IMR-90 (cell line): ENCODE results near the gene ZNF423. TPM values are rescaled to one million over a fixed set of nuclear protein-coding genes. Genes with fewer than 3 reads are reported as not detected.

Experiments used
- ATAC-seq: fragments of 200-7000 bp; cut with Tn5 transposase; 2 replicates; pipeline ENCODE4 v1.9.1; 2020; ENCODE audit warnings: low read depth, mild to moderate bottlenecking, moderate library complexity
- BruUV-seq: library from RNA; stranded (reverse); fragments of 400-500 nt; replicated peaks from 2 replicates; lab custom pipeline; 2021; lab: Mats Ljungman, UMichigan
- CTCF ChIA-PET: fragments of 300-600 bp; formaldehyde crosslinking; extraction: SDS; loops from one replicate; lab custom pipeline; 2021; ENCODE audit warnings: antibody characterized with exemption; lab: Yijun Ruan, JAX
- POLR2A ChIA-PET: fragments of 300-600 bp; sonication (Branson Sonifier 250); formaldehyde crosslinking; loops from one replicate; lab custom pipeline; 2022; ENCODE audit warnings: antibody characterized with exemption; ENCODE audit not compliant: unreplicated experiment; lab: Charles Lee
- DNase-seq: peaks from one replicate; pipeline ENCODE4 v3.0.0; 2013
- H2AFZ ChIP-seq: replicated peaks from 2 replicates; pipeline ENCODE3; 2013; ENCODE audit warnings: low read length, mild to moderate bottlenecking; ENCODE audit not compliant: poor library complexity
- H2AK5ac ChIP-seq: 2 replicates; pipeline ENCODE4 v1.6.1; 2013; ENCODE audit warnings: low read depth, low read length, inconsistent platforms
- H2AK9ac ChIP-seq: replicated peaks from 2 replicates; pipeline ENCODE3; 2013; ENCODE audit warnings: mild to moderate bottlenecking, low read depth, low read length, moderate library complexity; ENCODE audit not compliant: poor library complexity
- H2BK120ac ChIP-seq: 2 replicates; pipeline ENCODE4 v1.6.1; 2013; ENCODE audit warnings: low read depth, low read length, inconsistent platforms
- H2BK15ac ChIP-seq: 3 replicates; pipeline ENCODE4 v1.6.1; 2013; ENCODE audit warnings: low read depth, low read length, inconsistent platforms
- H2BK20ac ChIP-seq: 2 replicates; pipeline ENCODE4 v1.6.1; 2013; ENCODE audit warnings: low read depth, mild to moderate bottlenecking, inconsistent platforms, low read length, moderate library complexity
- H2BK5ac ChIP-seq: 2 replicates; pipeline ENCODE4 v1.6.1; 2013; ENCODE audit warnings: mild to moderate bottlenecking, low read depth, low read length, inconsistent platforms; ENCODE audit not compliant: poor library complexity, severe bottlenecking
- H3K14ac ChIP-seq: replicated peaks from 2 replicates; pipeline ENCODE4 v1.6.1; 2013; ENCODE audit warnings: low read depth, low read length, inconsistent platforms
- H3K18ac ChIP-seq: 2 replicates; pipeline ENCODE4 v1.6.1; 2013; ENCODE audit warnings: low read depth, low read length, control low read depth
- H3K23ac ChIP-seq: 2 replicates; pipeline ENCODE4 v1.6.1; 2013; ENCODE audit warnings: low read depth, low read length, inconsistent platforms
- H3K27ac ChIP-seq: 2 replicates; pipeline ENCODE4 v1.5.1; 2013; ENCODE audit warnings: mild to moderate bottlenecking, control low read depth, low read length; ENCODE audit not compliant: insufficient read depth
- H3K27me3 ChIP-seq: 2 replicates; pipeline ENCODE4 v1.6.1; 2013; ENCODE audit warnings: low read length; ENCODE audit not compliant: control insufficient read depth, insufficient read depth
- H3K36me3 ChIP-seq: 2 replicates; pipeline ENCODE4 v1.6.1; 2013; ENCODE audit warnings: low read length, mixed read lengths; ENCODE audit not compliant: control insufficient read depth, insufficient read depth
- H3K4ac ChIP-seq: 2 replicates; pipeline ENCODE4 v1.6.1; 2013; ENCODE audit warnings: low read depth, low read length, inconsistent platforms
- H3K4me1 ChIP-seq: 2 replicates; pipeline ENCODE4 v1.6.1; 2013; ENCODE audit warnings: low read length, mixed read lengths; ENCODE audit not compliant: control insufficient read depth, insufficient read depth
- H3K4me2 ChIP-seq: 2 replicates; pipeline ENCODE4 v1.6.1; 2013; ENCODE audit warnings: low read depth, mild to moderate bottlenecking, control low read depth, low read length, moderate library complexity
- H3K4me3 ChIP-seq: 2 replicates; pipeline ENCODE4 v1.5.1; 2013; ENCODE audit warnings: low read depth, mild to moderate bottlenecking, control low read depth, low read length, moderate library complexity; ENCODE audit not compliant: insufficient read depth
- H3K56ac ChIP-seq: 2 replicates; pipeline ENCODE4 v1.6.1; 2013; ENCODE audit warnings: low read length, inconsistent platforms; ENCODE audit not compliant: insufficient read depth; ENCODE audit errors: extremely low read depth
- H3K79me1 ChIP-seq, 2 experiments: 2 replicates each; pipeline ENCODE4 v1.6.1; 2013; ENCODE audit warnings: low read length in 2 of 2, inconsistent platforms in 1 of 2, low read depth in 1 of 2
- H3K9ac ChIP-seq: 2 replicates; pipeline ENCODE4 v1.6.1; 2013; ENCODE audit warnings: low read depth, low read length, control low read depth
- H3K9me1 ChIP-seq: 2 replicates; pipeline ENCODE4 v1.6.1; 2013; ENCODE audit warnings: low read length, inconsistent platforms; ENCODE audit not compliant: insufficient read depth
- H3K9me3 ChIP-seq: 2 replicates; pipeline ENCODE4 v1.6.1; 2013; ENCODE audit warnings: low read length; ENCODE audit not compliant: control insufficient read depth, insufficient read depth
- H4K20me1 ChIP-seq: 2 replicates; pipeline ENCODE4 v1.6.1; 2013; ENCODE audit warnings: low read length, inconsistent platforms; ENCODE audit not compliant: insufficient read depth
- H4K5ac ChIP-seq: 2 replicates; pipeline ENCODE4 v1.6.1; 2013; ENCODE audit warnings: mild to moderate bottlenecking, low read depth, low read length, control low read depth
- H4K8ac ChIP-seq, 2 experiments: 2 replicates each; pipeline ENCODE4 v1.6.1; 2013; ENCODE audit warnings: low read depth in 2 of 2, low read length in 2 of 2, control low read depth in 1 of 2, inconsistent platforms in 1 of 2
- H4K91ac ChIP-seq: 2 replicates; pipeline ENCODE4 v1.6.1; 2013; ENCODE audit warnings: low read depth, low read length, inconsistent platforms; ENCODE audit not compliant: insufficient read depth
- BHLHE40 ChIP-seq: fragments of 150-350 bp; IDR thresholded peaks from 2 replicates; pipeline ENCODE4 v1.6.1; 2016; ENCODE audit warnings: mild to moderate bottlenecking, low read depth, low read length
- CEBPB ChIP-seq: IDR thresholded peaks from 2 replicates; pipeline ENCODE4 v1.6.1; 2012; ENCODE audit warnings: low read depth, low read length, improper control_type of control experiment
- FOS ChIP-seq: fragments of 150-350 bp; IDR thresholded peaks from 2 replicates; pipeline ENCODE4 v1.6.1; 2016; ENCODE audit warnings: low read depth, low read length
- MAFK ChIP-seq: IDR thresholded peaks from 2 replicates; pipeline ENCODE4 v1.6.1; 2012; ENCODE audit warnings: low read depth, low read length, improper control_type of control experiment
- MXI1 ChIP-seq: IDR thresholded peaks from 2 replicates; pipeline ENCODE4 v1.6.1; 2012; ENCODE audit warnings: low read depth, mild to moderate bottlenecking, low read length, moderate library complexity, borderline replicate concordance
- NFE2L2 ChIP-seq: fragments of 150-350 bp; IDR thresholded peaks from 2 replicates; pipeline ENCODE4 v1.6.1; 2016; ENCODE audit warnings: low read depth, mild to moderate bottlenecking, low read length
- RAD21 ChIP-seq: IDR thresholded peaks from 2 replicates; pipeline ENCODE4 v1.6.1; 2012; ENCODE audit warnings: low read length, improper control_type of control experiment
- RFX5 ChIP-seq: IDR thresholded peaks from 2 replicates; pipeline ENCODE4 v1.8.0; 2012; ENCODE audit warnings: low read depth, mild to moderate bottlenecking, low read length, moderate library complexity
- WGBS, 2 experiments: methylation state at CpG; one replicate each; pipeline versions ENCODE4 v1.1.5 to v1.1.7; 2013; ENCODE audit warnings: missing lambda C conversion rate in 2 of 2; ENCODE audit not compliant: insufficient read length in 1 of 2; ENCODE audit errors: extremely low coverage in 2 of 2; 5-methylcytosine and 5-hydroxymethylcytosine counted together
- dilution Hi-C: fragments of 300-500 bp; cut with HindIII; formaldehyde crosslinking; loops from one replicate; pipeline ENCODE4 v1.14.3; 2018; ENCODE audit warnings: low sequenced_read_pairs; ENCODE audit not compliant: unreplicated experiment
- in situ Hi-C: fragments of 300-500 bp; cut with MboI; formaldehyde crosslinking; loops from 3 replicates; pipeline ENCODE4 v1.14.3; 2019; ENCODE audit warnings: low sequenced_read_pairs, inconsistent platforms, mixed read lengths
- intact Hi-C: fragments of 100-400 bp; cut with micrococcal nuclease; formaldehyde crosslinking; loops from 2 replicates; pipeline ENCODE4 v1.10.0; 2022
- polyA plus RNA-seq, 3 experiments: library from polyadenylated mRNA; depleted of rRNA; stranded (reverse); fragments of >200 nt; gene quantifications; 2 replicates each; pipeline ENCODE4 v1.2.3, GENCODE V29; 2012; ENCODE audit warnings: low replicate concordance in 1 of 3
- total RNA-seq: library from RNA; depleted of rRNA; stranded (reverse); fragments of >200 nt; gene quantifications from 2 replicates; pipeline ENCODE4 v1.2.3, GENCODE V29; 2012
- TF ChIP-seq, protein P1 (sequence below): fragments of 150-350 bp; IDR thresholded peaks from 2 replicates; pipeline ENCODE4 v1.6.1; 2016; ENCODE audit warnings: low read depth, mild to moderate bottlenecking, low read length, moderate library complexity, borderline replicate concordance
- TF ChIP-seq, protein P2 (sequence below): fragments of 150-350 bp; IDR thresholded peaks from 2 replicates; pipeline ENCODE4 v1.6.1; 2017; ENCODE audit warnings: mild to moderate bottlenecking, antibody characterized with exemption, low read length, low read depth

The ZNF423 gene
- total and polyA plus RNA-seq, 2 of the 4 experiments (the other 2 are of a cell fraction) = under 0.01 to 0.10 TPM

DNA sequence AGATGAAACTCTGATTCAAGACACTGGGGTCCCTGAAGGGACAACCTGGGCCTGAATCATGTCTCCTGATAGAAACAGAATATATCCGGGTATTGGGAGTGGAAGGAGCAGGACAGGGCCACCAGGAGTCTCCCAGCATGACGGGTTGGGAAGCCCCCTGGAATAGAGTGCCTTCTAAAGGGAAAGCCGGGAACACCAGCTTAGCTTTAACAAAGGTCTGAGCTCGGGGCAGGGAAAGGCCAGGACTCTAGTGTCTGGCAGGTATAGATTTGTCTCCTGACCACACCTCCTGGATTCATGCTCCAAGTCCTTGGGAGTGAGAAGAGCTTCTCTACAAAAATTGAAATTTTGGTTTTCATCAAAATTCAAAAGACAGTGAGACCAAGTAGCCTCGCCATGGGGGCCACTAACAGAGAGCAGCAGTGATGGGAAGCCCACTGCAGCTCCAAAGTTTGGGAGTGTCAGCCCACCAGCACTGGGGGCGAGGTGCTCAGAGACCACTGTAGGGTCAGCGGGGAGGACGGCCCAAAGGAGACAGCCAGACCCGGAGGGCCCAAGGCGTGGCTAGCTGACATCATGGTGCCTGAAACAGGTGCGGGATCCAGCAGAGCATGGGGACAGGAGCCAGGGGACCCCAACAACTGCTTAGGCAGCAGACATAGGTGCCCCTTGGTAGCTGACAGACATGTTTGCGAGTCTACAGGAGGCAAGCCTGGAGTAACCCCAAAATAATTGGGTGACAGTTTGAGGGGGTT lies 401.3 kb downstream of the ZNF423 start:
- Histone ChIP-seq H4K8ac (no peak overlapping the region), H2AFZ (no peak overlapping the region), H3K9ac (no peak overlapping the region), H3K14ac (no peak overlapping the region), H3K4ac (no peak overlapping the region), H3K23ac (no peak overlapping the region), H4K20me1 (no peaks in the 10 kb centered on the region), H2AK5ac (no peak overlapping the region), H3K36me3 (no peaks in the 10 kb centered on the region), H3K56ac (no peak overlapping the region), H3K9me3 (no peaks in the 10 kb centered on the region), H2BK5ac (no peak overlapping the region), H3K79me1 (no peaks in the 10 kb centered on the region), H4K91ac (no peak overlapping the region), H3K27me3 (no peaks in the 10 kb centered on the region), H3K18ac (no peak overlapping the region), H3K27ac (no peak overlapping the region), H2BK20ac (no peak overlapping the region), H2BK15ac (no peak overlapping the region), H3K4me3 (no peak overlapping the region), H3K4me2 (no peak overlapping the region), H2AK9ac (no peak overlapping the region), H4K5ac (no peak overlapping the region), H2BK120ac (no peak overlapping the region), H3K4me1 (no peaks in the 10 kb centered on the region), H3K9me1 (no peaks in the 10 kb centered on the region)
- intact Hi-C loops = no loop called here
- BruUV-seq = no TSS peak
- TF ChIP-seq RFX5 (no peak), NFE2L2 (no peak), RAD21 (no peak), CEBPB (no peak), FOS (no peak), BHLHE40 (no peak), MAFK (no peak), MXI1 (no peak)
- TF ChIP-seq, protein P1, sequence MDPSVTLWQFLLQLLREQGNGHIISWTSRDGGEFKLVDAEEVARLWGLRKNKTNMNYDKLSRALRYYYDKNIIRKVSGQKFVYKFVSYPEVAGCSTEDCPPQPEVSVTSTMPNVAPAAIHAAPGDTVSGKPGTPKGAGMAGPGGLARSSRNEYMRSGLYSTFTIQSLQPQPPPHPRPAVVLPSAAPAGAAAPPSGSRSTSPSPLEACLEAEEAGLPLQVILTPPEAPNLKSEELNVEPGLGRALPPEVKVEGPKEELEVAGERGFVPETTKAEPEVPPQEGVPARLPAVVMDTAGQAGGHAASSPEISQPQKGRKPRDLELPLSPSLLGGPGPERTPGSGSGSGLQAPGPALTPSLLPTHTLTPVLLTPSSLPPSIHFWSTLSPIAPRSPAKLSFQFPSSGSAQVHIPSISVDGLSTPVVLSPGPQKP = no peak
- TF ChIP-seq, protein P2, sequence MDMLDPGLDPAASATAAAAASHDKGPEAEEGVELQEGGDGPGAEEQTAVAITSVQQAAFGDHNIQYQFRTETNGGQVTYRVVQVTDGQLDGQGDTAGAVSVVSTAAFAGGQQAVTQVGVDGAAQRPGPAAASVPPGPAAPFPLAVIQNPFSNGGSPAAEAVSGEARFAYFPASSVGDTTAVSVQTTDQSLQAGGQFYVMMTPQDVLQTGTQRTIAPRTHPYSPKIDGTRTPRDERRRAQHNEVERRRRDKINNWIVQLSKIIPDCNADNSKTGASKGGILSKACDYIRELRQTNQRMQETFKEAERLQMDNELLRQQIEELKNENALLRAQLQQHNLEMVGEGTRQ = no peak
- DNase-seq = no peak
- CTCF ChIA-PET = no interaction called here
- ATAC-seq = no peak
- POLR2A ChIA-PET = no interaction called here
- WGBS, 2 experiments = 58% methylated on average over 8 of the region's 12 CpGs; no CpG with 5 or more reads in 1 of the 2 experiments
- dilution Hi-C loops = no loop called here
- in situ Hi-C loops = no loop called here
